PC-9 (cell line): Measurements from ENCODE around the gene PLS3. TPM values are rescaled to one million over a fixed set of nuclear protein-coding genes. Genes with fewer than 3 reads are reported as not detected.

ENCODE experiments used
- BruUV-seq: library from RNA; stranded (reverse); fragments of 400-500 nt; replicated peaks from 2 replicates; lab custom pipeline; 2021; lab: Mats Ljungman, UMichigan
- CTCF ChIA-PET: fragments of 300-600 bp; sonication (Branson Sonifier 250); formaldehyde crosslinking; loops from one replicate; lab custom pipeline; 2022; ENCODE audit warnings: antibody characterized with exemption; lab: Charles Lee
- POLR2A ChIA-PET: fragments of 300-600 bp; sonication (Branson Sonifier 250); formaldehyde crosslinking; loops from one replicate; lab custom pipeline; 2022; ENCODE audit warnings: antibody characterized with exemption; ENCODE audit not compliant: unreplicated experiment; lab: Charles Lee
- DNase-seq, 2 experiments: peaks; one replicate each; pipeline versions ENCODE4 v3.0.0 to v3.0.0-alpha.2; 2015 to 2022; ENCODE audit warnings: mixed read lengths in 1 of 2
- H2AFZ ChIP-seq: fragments of 200-600 bp; sonication (generic); 2 replicates; pipeline ENCODE4 v1.8.1; 2017; ENCODE audit warnings: antibody characterized with exemption
- H3F3A ChIP-seq: fragments of 200-600 bp; sonication (generic); 2 replicates; pipeline ENCODE4 v1.8.1; 2017; ENCODE audit warnings: antibody characterized with exemption, mild to moderate bottlenecking, low read depth; ENCODE audit not compliant: insufficient read depth
- H3K27ac ChIP-seq: fragments of 200-600 bp; sonication (generic); 2 replicates; pipeline ENCODE4 v1.6.1; 2016; ENCODE audit warnings: mixed run types
- H3K27me3 ChIP-seq: fragments of 200-600 bp; sonication (generic); 2 replicates; pipeline ENCODE4 v1.6.1; 2016; ENCODE audit warnings: low read depth, mixed run types; ENCODE audit not compliant: insufficient read depth
- H3K36me3 ChIP-seq: fragments of 200-600 bp; sonication (generic); 2 replicates; pipeline ENCODE4 v1.6.1; 2016; ENCODE audit warnings: low read depth, mixed run types
- H3K4me1 ChIP-seq: fragments of 200-600 bp; sonication (generic); replicated peaks from 2 replicates; pipeline ENCODE4 v1.6.1; 2016; ENCODE audit warnings: mixed run types; ENCODE audit not compliant: insufficient read depth
- H3K4me2 ChIP-seq: fragments of 200-600 bp; sonication (generic); 2 replicates; pipeline ENCODE4 v1.6.1; 2017; ENCODE audit warnings: mixed run types
- H3K4me3 ChIP-seq: fragments of 200-600 bp; sonication (generic); 2 replicates; pipeline ENCODE4 v1.6.1; 2016; ENCODE audit warnings: mixed run types
- H3K79me2 ChIP-seq: fragments of 200-600 bp; sonication (generic); 2 replicates; pipeline ENCODE4 v1.6.1; 2017; ENCODE audit warnings: low read depth, mixed run types
- H3K9me2 ChIP-seq: fragments of 200-600 bp; sonication (generic); 2 replicates; pipeline ENCODE4 v1.8.1; 2017; ENCODE audit warnings: mild to moderate bottlenecking; ENCODE audit not compliant: insufficient read depth
- H3K9me3 ChIP-seq: fragments of 200-600 bp; sonication (generic); 2 replicates; pipeline ENCODE4 v1.8.1; 2016; ENCODE audit warnings: low read depth; ENCODE audit not compliant: insufficient read depth
- H4K20me1 ChIP-seq: fragments of 200-600 bp; sonication (generic); 2 replicates; pipeline ENCODE4 v1.8.1; 2017; ENCODE audit not compliant: insufficient read depth
- EZH2 ChIP-seq: fragments of 200-600 bp; sonication (generic); IDR thresholded peaks from 2 replicates; pipeline ENCODE4 v1.8.0; 2017; ENCODE audit warnings: antibody characterized with exemption, low read depth
- intact Hi-C: fragments of 100-400 bp; cut with micrococcal nuclease; formaldehyde crosslinking; loops from one replicate; pipeline ENCODE4 v1.10.0; 2022; ENCODE audit not compliant: unreplicated experiment
- total RNA-seq: library from RNA; stranded (reverse); gene quantifications from 2 replicates; pipeline ENCODE4 v1.2.3, GENCODE V29; 2021
- TF ChIP-seq, protein P1 (sequence below): fragments of 200-600 bp; sonication (generic); conservative IDR thresholded peaks from 2 replicates; pipeline ENCODE4 v1.6.1; 2017; ENCODE audit warnings: mixed run types, antibody characterized with exemption, mild to moderate bottlenecking, moderate library complexity

The PLS3 gene
- total RNA-seq, 1 experiment from 2014 or later, result 257 TPM

DNA sequence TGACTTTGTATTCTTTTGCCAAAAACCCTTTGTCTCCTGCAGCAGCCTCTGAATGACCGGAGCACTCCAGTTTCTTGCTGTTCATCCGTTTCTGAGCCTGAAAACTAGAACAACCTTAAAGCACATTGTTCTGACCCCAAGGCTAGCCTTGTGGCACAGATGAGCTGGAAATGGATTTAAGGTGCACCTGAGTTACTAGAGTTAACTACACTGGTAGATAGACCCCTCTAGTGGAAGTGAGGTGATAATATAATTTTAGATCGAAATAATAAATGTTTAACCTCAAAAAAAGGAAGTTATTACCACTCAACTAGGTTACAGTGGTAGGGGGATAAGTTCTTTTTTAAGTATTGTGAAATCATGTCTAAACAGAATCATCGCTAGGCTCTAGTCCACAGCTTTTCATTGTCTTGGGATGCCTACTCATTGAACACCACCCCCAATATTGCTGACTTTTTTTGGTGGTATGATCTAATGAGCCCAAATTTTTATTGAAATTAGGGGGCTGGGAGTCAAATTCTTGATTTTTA lies 2.7 kb downstream of the PLS3 start:
- intact Hi-C loops, result no loop called here
- Histone ChIP-seq H3F3A (peaks cover 38% of the 10 kb centered on the region), H4K20me1 (0 out of 2 replicates have a peak, but pooled peaks cover 3% of the 10 kb centered on the region), H3K4me3 (peak overlapping the region; percentile 85; the same call in 1 of the 2 replicates), H3K4me1 (peaks cover 33% of the 10 kb centered on the region), H3K27me3 (no peaks in the 10 kb centered on the region), H3K79me2 (peaks cover 65% of the 10 kb centered on the region), H2AFZ (no peak overlapping the region), H3K9me2 (no peaks in the 10 kb centered on the region), H3K4me2 (peak overlapping the region; percentile 85), H3K36me3 (no peaks in the 10 kb centered on the region), H3K9me3 (no peaks in the 10 kb centered on the region), H3K27ac (peak overlapping the region; percentile 96; the same call in 1 of the 2 replicates)
- DNase-seq, result no peak
- POLR2A ChIA-PET, result no interaction called here
- no TSS peak for BruUV-seq
- no peak for TF ChIP-seq EZH2
- TF ChIP-seq, protein P1, sequence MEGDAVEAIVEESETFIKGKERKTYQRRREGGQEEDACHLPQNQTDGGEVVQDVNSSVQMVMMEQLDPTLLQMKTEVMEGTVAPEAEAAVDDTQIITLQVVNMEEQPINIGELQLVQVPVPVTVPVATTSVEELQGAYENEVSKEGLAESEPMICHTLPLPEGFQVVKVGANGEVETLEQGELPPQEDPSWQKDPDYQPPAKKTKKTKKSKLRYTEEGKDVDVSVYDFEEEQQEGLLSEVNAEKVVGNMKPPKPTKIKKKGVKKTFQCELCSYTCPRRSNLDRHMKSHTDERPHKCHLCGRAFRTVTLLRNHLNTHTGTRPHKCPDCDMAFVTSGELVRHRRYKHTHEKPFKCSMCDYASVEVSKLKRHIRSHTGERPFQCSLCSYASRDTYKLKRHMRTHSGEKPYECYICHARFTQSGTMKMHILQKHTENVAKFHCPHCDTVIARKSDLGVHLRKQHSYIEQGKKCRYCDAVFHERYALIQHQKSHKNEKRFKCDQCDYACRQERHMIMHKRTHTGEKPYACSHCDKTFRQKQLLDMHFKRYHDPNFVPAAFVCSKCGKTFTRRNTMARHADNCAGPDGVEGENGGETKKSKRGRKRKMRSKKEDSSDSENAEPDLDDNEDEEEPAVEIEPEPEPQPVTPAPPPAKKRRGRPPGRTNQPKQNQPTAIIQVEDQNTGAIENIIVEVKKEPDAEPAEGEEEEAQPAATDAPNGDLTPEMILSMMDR, result peak; percentile 39; the same call in 1 of the 2 replicates
- CTCF ChIA-PET, result no interaction called here

DNA sequence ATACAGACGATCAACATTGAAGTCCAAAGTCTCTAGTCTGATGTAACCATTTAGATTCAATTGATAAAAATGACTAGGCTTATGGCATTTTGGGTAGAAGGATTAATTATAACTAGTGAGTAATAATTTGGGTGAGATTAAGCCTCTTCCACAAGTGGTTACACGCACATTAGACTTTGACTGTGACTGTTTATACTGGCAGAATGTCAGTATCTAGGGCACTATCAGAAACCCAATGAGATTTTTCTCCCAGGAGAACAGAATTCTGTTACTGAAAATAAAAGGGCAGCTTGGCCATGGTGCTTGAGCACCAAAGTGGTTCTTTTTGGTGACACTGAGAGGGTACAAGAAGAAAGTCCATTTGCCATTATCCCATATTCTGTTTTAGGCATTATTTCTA lies 3.3 kb downstream of the PLS3 start:
- no TSS peak for BruUV-seq
- Histone ChIP-seq H3K9me3 (no peaks in the 10 kb centered on the region), H3K9me2 (no peaks in the 10 kb centered on the region), H3K36me3 (no peaks in the 10 kb centered on the region), H3K4me3 (no peak overlapping the region), H3K27ac (no peak overlapping the region), H2AFZ (no peak overlapping the region), H3F3A (peaks cover 32% of the 10 kb centered on the region), H3K4me2 (peak overlapping the region; percentile 85; the same call in 1 of the 2 replicates), H3K4me1 (peaks cover 28% of the 10 kb centered on the region), H3K27me3 (no peaks in the 10 kb centered on the region), H3K79me2 (peaks cover 68% of the 10 kb centered on the region), H4K20me1 (0 out of 2 replicates have a peak, but pooled peaks cover 3% of the 10 kb centered on the region)
- POLR2A ChIA-PET, result no interaction called here
- CTCF ChIA-PET, result no interaction called here
- no peak for DNase-seq
- intact Hi-C loops, result no loop called here
- TF ChIP-seq EZH2, result no peak
- TF ChIP-seq, protein P1, result no peak

DNA sequence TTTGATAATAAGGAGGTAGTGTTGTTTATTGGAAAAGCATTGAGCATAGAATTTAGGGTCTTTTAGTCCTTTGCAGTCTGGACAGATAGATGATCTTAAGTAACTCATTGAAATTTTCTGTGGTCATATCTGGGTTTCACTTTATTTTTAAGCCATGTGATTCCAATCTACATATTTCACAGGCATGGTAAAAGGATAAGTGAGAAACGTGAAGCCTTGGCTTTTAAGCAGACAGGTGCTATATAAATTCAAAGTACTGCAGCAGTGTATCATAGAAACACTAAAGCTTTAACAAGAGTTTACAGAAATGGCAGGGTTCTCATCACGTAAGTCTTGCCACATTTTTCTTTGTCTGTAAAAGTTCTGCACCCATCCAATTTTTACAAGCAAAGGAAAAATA lies 4.9 kb downstream of the PLS3 start:
- TF ChIP-seq EZH2, result no peak
- TF ChIP-seq, protein P1, result no peak
- Histone ChIP-seq H2AFZ (no peak overlapping the region), H3K4me2 (no peak overlapping the region), H3F3A (peaks cover 19% of the 10 kb centered on the region; the same call in 1 of the 2 replicates), H3K9me2 (no peaks in the 10 kb centered on the region), H3K27me3 (no peaks in the 10 kb centered on the region), H3K4me3 (no peak overlapping the region), H3K79me2 (peaks cover 73% of the 10 kb centered on the region), H3K9me3 (no peaks in the 10 kb centered on the region), H3K36me3 (no peaks in the 10 kb centered on the region), H3K4me1 (peaks cover 19% of the 10 kb centered on the region), H3K27ac (no peak overlapping the region), H4K20me1 (0 out of 2 replicates have a peak, but pooled peaks cover 3% of the 10 kb centered on the region)
- BruUV-seq, result no TSS peak
- POLR2A ChIA-PET, result no interaction called here
- no peak for DNase-seq
- intact Hi-C loops, result no loop called here
- CTCF ChIA-PET, result no interaction called here
